Liver (tissue), 9 donors: Measurements from ENCODE around the gene RFFL. TPM values are rescaled to one million over a fixed set of nuclear protein-coding genes. Genes with fewer than 3 reads are reported as not detected.
A peak's percentile ranks its signal among the peaks of the same experiment; 100 is the strongest.

Source experiments
- DNase-seq: peaks from one replicate; pipeline ENCODE4 v3.0.0-alpha.2; 2017; ENCODE audit warnings: low spot score
- H3K27ac ChIP-seq, 2 donors: one replicate each; pipeline ENCODE4 v1.7.0; 2013; ENCODE audit warnings: inconsistent platforms in 2 of 2, low read length in 2 of 2, control low read depth in 1 of 2, low read depth in 1 of 2, mild to moderate bottlenecking in 1 of 2
- H3K27me3 ChIP-seq, 4 donors: one replicate each; pipeline versions ENCODE4 v1.6.1 to v1.7.0; 2013; ENCODE audit warnings: low read length in 3 of 4, inconsistent platforms in 1 of 4, mild to moderate bottlenecking in 1 of 4, moderate library complexity in 1 of 4; ENCODE audit not compliant: control insufficient read depth in 4 of 4, insufficient read depth in 4 of 4
- H3K36me3 ChIP-seq, 4 donors: one replicate each; pipeline versions ENCODE4 v1.6.1 to v1.7.0; 2013; ENCODE audit warnings: low read length in 3 of 4, mild to moderate bottlenecking in 3 of 4, low read depth in 1 of 4, moderate library complexity in 1 of 4; ENCODE audit not compliant: control insufficient read depth in 4 of 4, insufficient read depth in 3 of 4
- H3K4me1 ChIP-seq, 4 donors: one replicate each; pipeline versions ENCODE4 v1.6.1 to v1.7.0; 2013; ENCODE audit warnings: low read length in 3 of 4, mild to moderate bottlenecking in 3 of 4, moderate library complexity in 1 of 4; ENCODE audit not compliant: control insufficient read depth in 4 of 4, insufficient read depth in 4 of 4
- H3K4me3 ChIP-seq, 3 donors: one replicate each; pipeline versions ENCODE4 v1.6.1 to v1.7.0; 2013; ENCODE audit warnings: low read length in 3 of 3, control low read depth in 1 of 3, low read depth in 1 of 3, mild to moderate bottlenecking in 1 of 3
- H3K9ac ChIP-seq, 2 donors: one replicate each; pipeline ENCODE4 v1.7.0; 2013; ENCODE audit warnings: low read length in 2 of 2, mild to moderate bottlenecking in 2 of 2, moderate library complexity in 2 of 2, control low read depth in 1 of 2, low read depth in 1 of 2
- H3K9me3 ChIP-seq, 4 donors: one replicate each; pipeline versions ENCODE4 v1.6.1 to v1.7.0; 2013; ENCODE audit warnings: low read length in 3 of 4; ENCODE audit not compliant: control insufficient read depth in 4 of 4
- EGR1 ChIP-seq, 2 donors: IDR thresholded peaks; 2 replicates each; pipeline ENCODE4 v1.6.1; 2016 to 2018; ENCODE audit warnings: antibody characterized with exemption in 2 of 2, low read depth in 2 of 2
- FOXA1 ChIP-seq: IDR thresholded peaks from 2 replicates; pipeline ENCODE4 v1.6.1; 2016; ENCODE audit warnings: antibody characterized with exemption
- FOXA2 ChIP-seq: IDR thresholded peaks from 2 replicates; pipeline ENCODE4 v1.6.1; 2016; ENCODE audit warnings: antibody characterized with exemption
- GABPA ChIP-seq, 2 donors: IDR thresholded peaks in 1 of 2; conservative IDR thresholded peaks in 1 of 2; 2 replicates each; pipeline ENCODE4 v1.6.1; 2016; ENCODE audit warnings: antibody characterized with exemption in 2 of 2, mild to moderate bottlenecking in 1 of 2, moderate library complexity in 1 of 2
- HNF4A ChIP-seq, 2 donors: conservative IDR thresholded peaks; 2 replicates each; pipeline ENCODE4 v1.6.1; 2016; ENCODE audit warnings: antibody characterized with exemption in 2 of 2, mild to moderate bottlenecking in 2 of 2
- HNF4G ChIP-seq: IDR thresholded peaks from 2 replicates; pipeline ENCODE4 v1.6.1; 2016; ENCODE audit warnings: antibody characterized with exemption
- JUND ChIP-seq, 2 donors: IDR thresholded peaks; 2 replicates each; pipeline ENCODE4 v1.6.1; 2016; ENCODE audit warnings: antibody characterized with exemption in 2 of 2
- RAD21 ChIP-seq, 2 donors: IDR thresholded peaks; 2 replicates each; pipeline ENCODE4 v1.6.1; 2016; ENCODE audit warnings: antibody characterized with exemption in 2 of 2, mild to moderate bottlenecking in 2 of 2
- RXRA ChIP-seq, 2 donors: IDR thresholded peaks; 2 replicates each; pipeline ENCODE4 v1.6.1; 2017 to 2018; ENCODE audit warnings: antibody characterized with exemption in 2 of 2, mild to moderate bottlenecking in 1 of 2
- SP1 ChIP-seq: IDR thresholded peaks from 2 replicates; pipeline ENCODE4 v1.6.1; 2018; ENCODE audit warnings: antibody characterized with exemption, mild to moderate bottlenecking
- TAF1 ChIP-seq: conservative IDR thresholded peaks from 2 replicates; pipeline ENCODE4 v1.6.1; 2016; ENCODE audit warnings: antibody characterized with exemption, mild to moderate bottlenecking
- YY1 ChIP-seq: IDR thresholded peaks from 2 replicates; pipeline ENCODE4 v1.6.1; 2016; ENCODE audit warnings: antibody characterized with exemption, mild to moderate bottlenecking
- WGBS: extraction: QIAGEN DNeasy Blood & Tissue Kit; methylation state at CpG from one replicate; pipeline ENCODE4 v1.1.7; 2013; 5-methylcytosine and 5-hydroxymethylcytosine counted together
- polyA plus RNA-seq, 2 donors: library from polyadenylated mRNA; stranded (reverse) in 1 of 2; unstranded in 1 of 2; fragments of 200-250 nt in 1 of 2; fragments of >200 nt in 1 of 2; fragmentation: Nextera tagmentation in 1 of 2; extraction: Ambion mirVana in 1 of 2; gene quantifications; one replicate each; pipeline versions ENCODE4 v1.2.1 to v1.2.3, GENCODE V29; 2013 to 2015
- total RNA-seq, 2 donors: library from RNA; depleted of rRNA; stranded (reverse); fragments of >200 nt; gene quantifications; one replicate each; pipeline ENCODE4 v1.2.3, GENCODE V29; 2014
- TF ChIP-seq, protein P1 (sequence below): IDR thresholded peaks from 2 replicates; pipeline ENCODE4 v1.6.1; 2016; ENCODE audit warnings: antibody characterized with exemption
- TF ChIP-seq, protein P2 (sequence below): fragments of 150-350 bp; IDR thresholded peaks from 2 replicates; pipeline ENCODE4 v1.5.1; 2017; ENCODE audit warnings: improper control_type of control experiment, low read depth, low read length; ENCODE audit not compliant: missing input control
- TF ChIP-seq, protein P3 (sequence below): IDR thresholded peaks from 2 replicates; pipeline ENCODE4 v1.6.1; 2016; ENCODE audit warnings: antibody characterized with exemption
- TF ChIP-seq, protein P4 (sequence below): IDR thresholded peaks from 2 replicates; pipeline ENCODE4 v1.6.1; 2016; ENCODE audit warnings: antibody characterized with exemption, mild to moderate bottlenecking
- TF ChIP-seq, protein P5 (sequence below): IDR thresholded peaks from 2 replicates; pipeline ENCODE4 v1.6.1; 2016; ENCODE audit warnings: antibody characterized with exemption
- donor health status: healthy.
- donor health status: healthy.
- donor health status: healthy.
- donor health status: healthy.
- donor health status: healthy.

The RFFL gene
- total and polyA plus RNA-seq, 4 donors = 15.9 to 28.0 (median 22.0) TPM

DNA sequence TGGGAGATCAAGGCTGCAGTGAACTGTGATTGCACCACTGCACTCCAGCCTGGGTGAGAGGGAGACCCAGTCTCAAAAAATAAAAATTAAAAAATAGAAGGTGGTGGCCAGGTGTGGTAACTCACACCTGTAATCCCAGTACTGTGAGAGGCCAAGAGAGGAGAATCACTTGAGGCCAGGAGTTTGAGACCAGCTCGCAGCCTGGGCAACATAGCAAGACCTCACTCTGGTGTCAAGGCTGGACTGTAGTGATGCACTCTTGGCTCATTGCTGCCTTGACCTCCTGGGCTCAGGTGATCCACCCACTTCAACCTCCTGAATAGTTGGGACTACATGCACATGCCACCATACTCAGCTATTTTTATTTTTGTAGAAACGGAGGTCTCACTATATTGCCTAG lies 13.3 kb downstream of the RFFL start:
- 98% methylated on average over 2 of the region's 2 CpGs for WGBS
- no peak overlapping the region for H3K9ac ChIP-seq
- no peak overlapping the region for H3K4me3 ChIP-seq
- H3K4me1 ChIP-seq = peaks cover 20 to 53% (median 47%) of the 10 kb centered on the region in 4 donors
- H3K9me3 ChIP-seq = no peaks in the 10 kb centered on the region
- H3K27ac ChIP-seq = peak overlapping the region; percentile 19 to 96
- H3K27me3 ChIP-seq = no peaks in the 10 kb centered on the region
- no peak for DNase-seq
- no peak for TF ChIP-seq RXRA (IDR thresholded peaks at IDR 0.05)
- TF ChIP-seq, protein P1, sequence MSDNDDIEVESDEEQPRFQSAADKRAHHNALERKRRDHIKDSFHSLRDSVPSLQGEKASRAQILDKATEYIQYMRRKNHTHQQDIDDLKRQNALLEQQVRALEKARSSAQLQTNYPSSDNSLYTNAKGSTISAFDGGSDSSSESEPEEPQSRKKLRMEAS = no peak
- no peak for TF ChIP-seq SP1
- no peak for TF ChIP-seq GABPA (IDR thresholded peaks at IDR 0.05 in 1 of 2, conservative IDR thresholded peaks at IDR 0.05 in 1 of 2)
- TF ChIP-seq EGR1 (IDR thresholded peaks at IDR 0.05; ENCODE audit: low read depth in 2 of 2) = no peak
- TF ChIP-seq, protein P2, sequence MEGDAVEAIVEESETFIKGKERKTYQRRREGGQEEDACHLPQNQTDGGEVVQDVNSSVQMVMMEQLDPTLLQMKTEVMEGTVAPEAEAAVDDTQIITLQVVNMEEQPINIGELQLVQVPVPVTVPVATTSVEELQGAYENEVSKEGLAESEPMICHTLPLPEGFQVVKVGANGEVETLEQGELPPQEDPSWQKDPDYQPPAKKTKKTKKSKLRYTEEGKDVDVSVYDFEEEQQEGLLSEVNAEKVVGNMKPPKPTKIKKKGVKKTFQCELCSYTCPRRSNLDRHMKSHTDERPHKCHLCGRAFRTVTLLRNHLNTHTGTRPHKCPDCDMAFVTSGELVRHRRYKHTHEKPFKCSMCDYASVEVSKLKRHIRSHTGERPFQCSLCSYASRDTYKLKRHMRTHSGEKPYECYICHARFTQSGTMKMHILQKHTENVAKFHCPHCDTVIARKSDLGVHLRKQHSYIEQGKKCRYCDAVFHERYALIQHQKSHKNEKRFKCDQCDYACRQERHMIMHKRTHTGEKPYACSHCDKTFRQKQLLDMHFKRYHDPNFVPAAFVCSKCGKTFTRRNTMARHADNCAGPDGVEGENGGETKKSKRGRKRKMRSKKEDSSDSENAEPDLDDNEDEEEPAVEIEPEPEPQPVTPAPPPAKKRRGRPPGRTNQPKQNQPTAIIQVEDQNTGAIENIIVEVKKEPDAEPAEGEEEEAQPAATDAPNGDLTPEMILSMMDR = no peak
- TF ChIP-seq RAD21 (IDR thresholded peaks at IDR 0.05) = no peak
- H3K36me3 ChIP-seq = peaks cover 0 to 2% (median 0%) of the 10 kb centered on the region in 4 donors

DNA sequence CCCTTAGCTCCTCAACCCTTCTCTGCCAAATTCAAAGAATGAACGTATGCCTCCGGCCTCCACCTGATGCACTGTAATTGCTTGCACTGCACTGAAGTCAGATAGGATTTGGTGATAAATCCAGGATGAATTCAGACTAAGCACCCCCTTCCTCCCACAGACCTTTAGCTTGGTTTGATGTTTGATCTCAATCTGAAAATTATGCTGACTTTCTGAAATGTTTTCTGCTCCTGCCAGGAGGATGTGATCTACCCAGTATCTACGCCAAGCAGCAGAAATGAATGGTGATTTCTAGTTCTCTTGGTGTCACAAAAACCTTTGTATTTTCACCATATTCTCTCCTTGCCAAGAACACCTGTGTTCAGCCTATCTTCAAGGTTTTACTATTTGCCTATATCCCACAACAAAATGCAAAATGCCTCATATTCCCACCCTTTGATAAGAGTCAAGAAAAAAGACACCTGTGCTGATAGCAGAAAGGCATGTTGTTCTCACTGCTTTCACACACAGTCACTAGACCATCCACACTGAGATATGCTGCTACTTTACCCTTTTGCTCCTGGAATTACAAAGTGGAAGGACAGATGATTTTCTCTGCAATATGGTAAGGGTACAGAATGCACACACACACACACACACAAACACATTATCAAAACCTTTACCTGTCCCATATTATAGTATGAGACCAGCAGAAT lies 14.7 kb downstream of the RFFL start:
- no peak for DNase-seq
- Histone ChIP-seq H3K4me1 (peaks cover 18 to 53% (median 47%) of the 10 kb centered on the region in 4 donors), H3K36me3 (no peaks in the 10 kb centered on the region), H3K4me3 (no peak overlapping the region), H3K9ac (no peak overlapping the region), H3K27me3 (no peaks in the 10 kb centered on the region), H3K27ac (peak overlapping the region in 1 of 2 donors; percentile 16), H3K9me3 (no peaks in the 10 kb centered on the region)
- TF ChIP-seq GABPA (IDR thresholded peaks at IDR 0.05 in 1 of 2, conservative IDR thresholded peaks at IDR 0.05 in 1 of 2) (no peak), SP1 (no peak), HNF4A (conservative IDR thresholded peaks at IDR 0.05) (no peak), YY1 (no peak), RXRA (IDR thresholded peaks at IDR 0.05) (no peak), HNF4G (no peak), FOXA1 (no peak), FOXA2 (no peak), JUND (IDR thresholded peaks at IDR 0.05) (no peak), RAD21 (IDR thresholded peaks at IDR 0.05) (no peak), TAF1 (no peak), EGR1 (IDR thresholded peaks at IDR 0.05; ENCODE audit: low read depth in 2 of 2) (no peak)
- TF ChIP-seq, protein P3, sequence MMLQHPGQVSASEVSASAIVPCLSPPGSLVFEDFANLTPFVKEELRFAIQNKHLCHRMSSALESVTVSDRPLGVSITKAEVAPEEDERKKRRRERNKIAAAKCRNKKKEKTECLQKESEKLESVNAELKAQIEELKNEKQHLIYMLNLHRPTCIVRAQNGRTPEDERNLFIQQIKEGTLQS = no peak
- TF ChIP-seq, protein P4, sequence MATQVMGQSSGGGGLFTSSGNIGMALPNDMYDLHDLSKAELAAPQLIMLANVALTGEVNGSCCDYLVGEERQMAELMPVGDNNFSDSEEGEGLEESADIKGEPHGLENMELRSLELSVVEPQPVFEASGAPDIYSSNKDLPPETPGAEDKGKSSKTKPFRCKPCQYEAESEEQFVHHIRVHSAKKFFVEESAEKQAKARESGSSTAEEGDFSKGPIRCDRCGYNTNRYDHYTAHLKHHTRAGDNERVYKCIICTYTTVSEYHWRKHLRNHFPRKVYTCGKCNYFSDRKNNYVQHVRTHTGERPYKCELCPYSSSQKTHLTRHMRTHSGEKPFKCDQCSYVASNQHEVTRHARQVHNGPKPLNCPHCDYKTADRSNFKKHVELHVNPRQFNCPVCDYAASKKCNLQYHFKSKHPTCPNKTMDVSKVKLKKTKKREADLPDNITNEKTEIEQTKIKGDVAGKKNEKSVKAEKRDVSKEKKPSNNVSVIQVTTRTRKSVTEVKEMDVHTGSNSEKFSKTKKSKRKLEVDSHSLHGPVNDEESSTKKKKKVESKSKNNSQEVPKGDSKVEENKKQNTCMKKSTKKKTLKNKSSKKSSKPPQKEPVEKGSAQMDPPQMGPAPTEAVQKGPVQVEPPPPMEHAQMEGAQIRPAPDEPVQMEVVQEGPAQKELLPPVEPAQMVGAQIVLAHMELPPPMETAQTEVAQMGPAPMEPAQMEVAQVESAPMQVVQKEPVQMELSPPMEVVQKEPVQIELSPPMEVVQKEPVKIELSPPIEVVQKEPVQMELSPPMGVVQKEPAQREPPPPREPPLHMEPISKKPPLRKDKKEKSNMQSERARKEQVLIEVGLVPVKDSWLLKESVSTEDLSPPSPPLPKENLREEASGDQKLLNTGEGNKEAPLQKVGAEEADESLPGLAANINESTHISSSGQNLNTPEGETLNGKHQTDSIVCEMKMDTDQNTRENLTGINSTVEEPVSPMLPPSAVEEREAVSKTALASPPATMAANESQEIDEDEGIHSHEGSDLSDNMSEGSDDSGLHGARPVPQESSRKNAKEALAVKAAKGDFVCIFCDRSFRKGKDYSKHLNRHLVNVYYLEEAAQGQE = no peak
- TF ChIP-seq, protein P1 = no peak
- TF ChIP-seq, protein P2 = no peak
- TF ChIP-seq, protein P5, sequence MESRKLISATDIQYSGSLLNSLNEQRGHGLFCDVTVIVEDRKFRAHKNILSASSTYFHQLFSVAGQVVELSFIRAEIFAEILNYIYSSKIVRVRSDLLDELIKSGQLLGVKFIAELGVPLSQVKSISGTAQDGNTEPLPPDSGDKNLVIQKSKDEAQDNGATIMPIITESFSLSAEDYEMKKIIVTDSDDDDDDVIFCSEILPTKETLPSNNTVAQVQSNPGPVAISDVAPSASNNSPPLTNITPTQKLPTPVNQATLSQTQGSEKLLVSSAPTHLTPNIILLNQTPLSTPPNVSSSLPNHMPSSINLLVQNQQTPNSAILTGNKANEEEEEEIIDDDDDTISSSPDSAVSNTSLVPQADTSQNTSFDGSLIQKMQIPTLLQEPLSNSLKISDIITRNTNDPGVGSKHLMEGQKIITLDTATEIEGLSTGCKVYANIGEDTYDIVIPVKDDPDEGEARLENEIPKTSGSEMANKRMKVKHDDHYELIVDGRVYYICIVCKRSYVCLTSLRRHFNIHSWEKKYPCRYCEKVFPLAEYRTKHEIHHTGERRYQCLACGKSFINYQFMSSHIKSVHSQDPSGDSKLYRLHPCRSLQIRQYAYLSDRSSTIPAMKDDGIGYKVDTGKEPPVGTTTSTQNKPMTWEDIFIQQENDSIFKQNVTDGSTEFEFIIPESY = no peak
- WGBS = 87% methylated on average over 3 of the region's 3 CpGs
